Calu3 (cell line): Measurements from ENCODE around the gene AACS. TPM values are rescaled to one million over a fixed set of nuclear protein-coding genes. Genes with fewer than 3 reads are reported as not detected.

Experiments used
- BruUV-seq: library from RNA; stranded (reverse); fragments of 400-500 nt; replicated peaks from 2 replicates; lab custom pipeline; 2021; lab: Mats Ljungman, UMichigan
- CTCF ChIA-PET: fragments of 300-600 bp; sonication (Branson Sonifier 250); formaldehyde crosslinking; loops from one replicate; lab custom pipeline; 2022; ENCODE audit warnings: antibody characterized with exemption; lab: Charles Lee
- DNase-seq: peaks from one replicate; pipeline ENCODE4 v3.0.0; 2022
- H3K27ac Mint-ChIP-seq: one replicate; pipeline ENCODE4 v1.8.0; 2022; ENCODE audit warnings: mixed read lengths; ENCODE audit not compliant: unreplicated experiment
- H3K27me3 Mint-ChIP-seq: one replicate; pipeline ENCODE4 v1.8.0; 2022; ENCODE audit warnings: mixed read lengths; ENCODE audit not compliant: unreplicated experiment
- H3K36me3 Mint-ChIP-seq: one replicate; pipeline ENCODE4 v1.8.0; 2022; ENCODE audit warnings: mild to moderate bottlenecking, moderate library complexity, mixed read lengths; ENCODE audit not compliant: insufficient read depth, unreplicated experiment
- H3K4me1 Mint-ChIP-seq: one replicate; pipeline ENCODE4 v1.8.0; 2022; ENCODE audit warnings: mild to moderate bottlenecking, low read depth, mixed read lengths; ENCODE audit not compliant: unreplicated experiment
- H3K4me3 Mint-ChIP-seq: one replicate; pipeline ENCODE4 v1.8.0; 2022; ENCODE audit warnings: mild to moderate bottlenecking, low read depth, moderate library complexity, mixed read lengths; ENCODE audit not compliant: unreplicated experiment
- H3K9me3 Mint-ChIP-seq: one replicate; pipeline ENCODE4 v1.8.0; 2022; ENCODE audit warnings: low read depth, mixed read lengths; ENCODE audit not compliant: unreplicated experiment
- CTCF ChIP-seq: fragments of 200-600 bp; IDR thresholded peaks from one replicate; pipeline ENCODE4 v1.8.0; 2022; ENCODE audit warnings: antibody characterized with exemption; ENCODE audit not compliant: unreplicated experiment
- intact Hi-C: fragments of 100-400 bp; cut with micrococcal nuclease; formaldehyde crosslinking; loops from one replicate; pipeline ENCODE4 v1.10.0; 2022; ENCODE audit not compliant: unreplicated experiment
- total RNA-seq: library from RNA; stranded (reverse); gene quantifications from 2 replicates; pipeline ENCODE4 v1.2.3, GENCODE V29; 2022

Gene AACS
- total RNA-seq, 1 experiment from 2014 or later, result 39.2 TPM

- H3K4me1 Mint-ChIP-seq, result no peaks in the 10 kb centered on the region
- TF ChIP-seq CTCF, result no peak
These were observed 14.8 kb upstream of the AACS start for GRCh38 chr12:125050446-125050845.

GRCh38 chr12:125050868-125051267, 14.4 kb upstream of the AACS start:
- Mint-ChIP-seq H3K4me1 (no peaks in the 10 kb centered on the region), H3K27me3 (no peaks in the 10 kb centered on the region), H3K36me3 (peaks cover 9% of the 10 kb centered on the region), H3K27ac (no peak overlapping the region), H3K4me3 (no peak overlapping the region), H3K9me3 (no peaks in the 10 kb centered on the region)
- CTCF ChIA-PET, result interaction anchor here (0.7 to 1.1 kb wide), 2 partner anchors 14 to 145 kb away, joined by 3 to 5 read pairs; partner anchors contain the start of gene AACS
- no TSS peak for BruUV-seq
- TF ChIP-seq CTCF, result no peak
- DNase-seq, result no peak
- intact Hi-C loops, result no loop called here

More at GRCh38 chr12:125050446-125050845, 14.8 kb upstream of the AACS start:
- DNase-seq, result no peak
- no peaks in the 10 kb centered on the region for H3K9me3 Mint-ChIP-seq
- peaks cover 9% of the 10 kb centered on the region for H3K36me3 Mint-ChIP-seq
- no TSS peak for BruUV-seq
- CTCF ChIA-PET, result interaction anchor here (0.7 to 1.1 kb wide), 2 partner anchors 14 to 145 kb away, joined by 3 to 5 read pairs; partner anchors contain the start of gene AACS
- H3K4me3 Mint-ChIP-seq, result no peak overlapping the region
- H3K27me3 Mint-ChIP-seq, result no peaks in the 10 kb centered on the region
- intact Hi-C loops, result no loop called here
- no peak overlapping the region for H3K27ac Mint-ChIP-seq

- no peaks in the 10 kb centered on the region for H3K27me3 Mint-ChIP-seq
- H3K9me3 Mint-ChIP-seq, result no peaks in the 10 kb centered on the region
- intact Hi-C loops, result no loop called here
- no peak for TF ChIP-seq CTCF
- H3K4me3 Mint-ChIP-seq, result no peak overlapping the region
- peaks cover 9% of the 10 kb centered on the region for H3K36me3 Mint-ChIP-seq
- H3K27ac Mint-ChIP-seq, result no peak overlapping the region
- no TSS peak for BruUV-seq
- no peaks in the 10 kb centered on the region for H3K4me1 Mint-ChIP-seq
- CTCF ChIA-PET, result no interaction called here
- no peak for DNase-seq
These were observed 11.4 kb upstream of the AACS start for GRCh38 chr12:125053821-125054220.

- DNase-seq, result no peak
- TF ChIP-seq CTCF, result no peak
- CTCF ChIA-PET, result no interaction called here
- Mint-ChIP-seq H3K9me3 (no peaks in the 10 kb centered on the region), H3K4me3 (no peak overlapping the region), H3K27me3 (no peaks in the 10 kb centered on the region), H3K36me3 (no peaks in the 10 kb centered on the region), H3K4me1 (no peaks in the 10 kb centered on the region), H3K27ac (no peak overlapping the region)
- intact Hi-C loops, result no loop called here
- BruUV-seq, result no TSS peak
These were observed 9.6 kb upstream of the AACS start for GRCh38 chr12:125055591-125055990.
